Mucosa of stomach (tissue), 1 donor: ENCODE data around the gene THAP5.

Source experiments
- H3K27me3 ChIP-seq: one replicate; pipeline ENCODE4 v1.7.0; 2013; ENCODE audit warnings: mild to moderate bottlenecking, low read length; ENCODE audit not compliant: control insufficient read depth, insufficient read depth
- H3K36me3 ChIP-seq: one replicate; pipeline ENCODE4 v1.7.0; 2013; ENCODE audit warnings: low read length; ENCODE audit not compliant: control insufficient read depth, insufficient read depth
- H3K4me1 ChIP-seq: one replicate; pipeline ENCODE4 v1.7.0; 2013; ENCODE audit warnings: mild to moderate bottlenecking, low read length; ENCODE audit not compliant: control insufficient read depth, insufficient read depth
- H3K4me3 ChIP-seq: one replicate; pipeline ENCODE4 v1.7.0; 2013; ENCODE audit warnings: low read length
- H3K9ac ChIP-seq: one replicate; pipeline ENCODE4 v1.7.0; 2013; ENCODE audit warnings: mild to moderate bottlenecking, low read length, moderate library complexity
- H3K9me3 ChIP-seq: one replicate; pipeline ENCODE4 v1.7.0; 2013; ENCODE audit warnings: mild to moderate bottlenecking, low read length, moderate library complexity; ENCODE audit not compliant: control insufficient read depth
- donor health status: Pancreatic carcinoma.

The THAP5 gene, protein sequence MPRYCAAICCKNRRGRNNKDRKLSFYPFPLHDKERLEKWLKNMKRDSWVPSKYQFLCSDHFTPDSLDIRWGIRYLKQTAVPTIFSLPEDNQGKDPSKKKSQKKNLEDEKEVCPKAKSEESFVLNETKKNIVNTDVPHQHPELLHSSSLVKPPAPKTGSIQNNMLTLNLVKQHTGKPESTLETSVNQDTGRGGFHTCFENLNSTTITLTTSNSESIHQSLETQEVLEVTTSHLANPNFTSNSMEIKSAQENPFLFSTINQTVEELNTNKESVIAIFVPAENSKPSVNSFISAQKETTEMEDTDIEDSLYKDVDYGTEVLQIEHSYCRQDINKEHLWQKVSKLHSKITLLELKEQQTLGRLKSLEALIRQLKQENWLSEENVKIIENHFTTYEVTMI

GRCh38 chr7:108569381-108570145 lies at the start of gene THAP5, which contains the start of gene DNAJB9:
THAP5 (minus strand) TSS chr7:108569706; CDS start chr7:108569569, 137 bp downstream.
DNAJB9 (plus strand) TSS chr7:108569874; CDS start chr7:108571727, 1,853 bp downstream.
- Histone ChIP-seq H3K36me3 (no peaks in the 10 kb centered on the region), H3K4me3 (peak within 1 kb of the TSS; percentile 57), H3K9ac (peak within 1 kb of the TSS; percentile 97), H3K4me1 (peaks cover 7% of the 10 kb centered on the region), H3K27me3 (no peaks in the 10 kb centered on the region), H3K9me3 (no peaks in the 10 kb centered on the region)

GRCh38 chr7:108618056-108618455 lies 48.5 kb upstream of the THAP5 start:
- Histone ChIP-seq H3K27me3 (no peaks in the 10 kb centered on the region), H3K36me3 (no peaks in the 10 kb centered on the region), H3K4me1 (no peaks in the 10 kb centered on the region), H3K9me3 (no peaks in the 10 kb centered on the region), H3K9ac (no peak overlapping the region), H3K4me3 (no peak overlapping the region)

DNA sequence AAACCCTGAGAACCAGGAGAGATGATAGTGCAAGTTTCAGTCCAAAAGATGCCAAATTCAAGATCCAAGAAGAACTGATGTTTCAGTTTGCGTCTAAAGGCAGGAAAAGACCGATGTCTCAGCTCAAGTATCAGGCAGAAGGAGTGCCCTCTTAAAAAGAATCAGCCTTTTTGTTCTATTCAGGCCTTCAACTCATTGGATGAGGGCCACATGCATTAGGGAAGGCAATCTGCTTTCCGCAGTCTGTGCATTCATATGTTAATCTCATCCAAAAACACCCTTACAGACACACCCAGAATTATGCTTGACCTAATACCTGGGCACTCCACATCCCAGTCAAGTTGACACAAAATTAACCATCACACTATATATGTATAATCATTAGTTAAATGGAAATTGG lies 45.4 kb upstream of the THAP5 start:
- no peaks in the 10 kb centered on the region for H3K4me1 ChIP-seq
- no peaks in the 10 kb centered on the region for H3K27me3 ChIP-seq
- H3K36me3 ChIP-seq: no peaks in the 10 kb centered on the region
- no peaks in the 10 kb centered on the region for H3K9me3 ChIP-seq
- H3K4me3 ChIP-seq: no peak overlapping the region
- H3K9ac ChIP-seq: no peak overlapping the region

DNA sequence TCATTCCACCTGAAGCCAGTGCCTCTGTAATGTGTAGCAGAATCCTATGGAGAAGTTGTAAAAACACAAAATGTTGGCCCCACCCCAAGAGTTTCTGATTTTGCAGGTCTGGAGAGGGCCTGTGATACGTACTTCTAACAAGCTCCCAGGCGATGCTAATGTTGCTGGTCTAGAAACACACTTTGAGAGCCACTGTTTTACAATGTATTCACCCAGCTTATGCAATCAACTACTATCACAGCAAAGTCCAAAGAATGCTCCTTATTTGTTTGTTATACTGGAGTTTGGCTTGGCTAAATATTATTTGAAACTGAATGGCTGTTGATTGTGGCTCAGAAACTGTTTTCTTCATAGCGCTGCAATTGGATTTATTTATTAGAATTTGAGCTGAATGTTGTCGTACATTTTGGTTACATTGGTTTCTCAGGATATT lies 44.5 kb upstream of the THAP5 start:
- H3K4me3 ChIP-seq: no peak overlapping the region
- no peaks in the 10 kb centered on the region for H3K36me3 ChIP-seq
- no peaks in the 10 kb centered on the region for H3K4me1 ChIP-seq
- no peaks in the 10 kb centered on the region for H3K27me3 ChIP-seq
- no peaks in the 10 kb centered on the region for H3K9me3 ChIP-seq
- no peak overlapping the region for H3K9ac ChIP-seq

DNA sequence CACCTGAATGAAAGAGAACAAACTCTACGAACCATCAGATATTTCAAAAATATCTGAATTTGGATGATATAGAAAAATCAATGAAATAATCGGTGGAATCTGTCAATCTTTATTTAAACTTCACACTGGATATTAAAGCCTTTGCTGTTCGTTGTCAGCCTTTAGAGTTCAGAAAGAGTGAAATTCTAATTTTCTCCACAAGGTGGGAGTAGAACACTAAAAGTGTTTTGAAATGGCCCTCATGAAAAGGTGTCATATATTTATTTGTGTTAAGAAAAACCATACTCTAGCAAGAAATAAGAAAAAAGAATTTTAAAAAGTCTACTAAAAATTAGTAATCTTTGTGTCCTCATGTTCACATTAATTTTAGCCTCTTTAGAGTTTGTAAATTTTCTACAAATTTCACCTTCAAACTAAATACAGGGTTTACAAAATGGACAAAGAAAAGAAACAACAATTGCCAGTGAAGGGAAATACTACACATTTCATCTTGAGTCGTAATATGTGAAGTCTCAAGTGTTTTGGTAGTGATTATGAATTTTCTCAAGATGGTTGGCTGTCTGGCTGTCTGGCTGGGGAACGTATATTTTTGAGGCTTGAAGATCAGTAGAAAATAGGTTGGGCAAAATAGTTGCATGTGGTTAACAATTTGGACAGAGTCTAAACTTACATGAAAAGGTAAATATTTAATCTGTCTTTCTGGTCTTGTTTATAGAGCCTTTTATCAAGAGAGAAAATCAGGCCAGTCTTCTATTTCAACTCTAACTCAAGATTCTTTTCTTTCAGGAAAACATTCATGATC lies 43.8 kb upstream of the THAP5 start:
- no peaks in the 10 kb centered on the region for H3K9me3 ChIP-seq
- H3K4me1 ChIP-seq: no peaks in the 10 kb centered on the region
- no peak overlapping the region for H3K4me3 ChIP-seq
- no peaks in the 10 kb centered on the region for H3K36me3 ChIP-seq
- no peaks in the 10 kb centered on the region for H3K27me3 ChIP-seq
- H3K9ac ChIP-seq: no peak overlapping the region

GRCh38 chr7:108611268-108611667 lies 41.8 kb upstream of the THAP5 start:
- H3K36me3 ChIP-seq: no peaks in the 10 kb centered on the region
- H3K4me3 ChIP-seq: no peak overlapping the region
- H3K27me3 ChIP-seq: no peaks in the 10 kb centered on the region
- H3K9ac ChIP-seq: no peak overlapping the region
- H3K9me3 ChIP-seq: no peaks in the 10 kb centered on the region
- no peaks in the 10 kb centered on the region for H3K4me1 ChIP-seq

DNA sequence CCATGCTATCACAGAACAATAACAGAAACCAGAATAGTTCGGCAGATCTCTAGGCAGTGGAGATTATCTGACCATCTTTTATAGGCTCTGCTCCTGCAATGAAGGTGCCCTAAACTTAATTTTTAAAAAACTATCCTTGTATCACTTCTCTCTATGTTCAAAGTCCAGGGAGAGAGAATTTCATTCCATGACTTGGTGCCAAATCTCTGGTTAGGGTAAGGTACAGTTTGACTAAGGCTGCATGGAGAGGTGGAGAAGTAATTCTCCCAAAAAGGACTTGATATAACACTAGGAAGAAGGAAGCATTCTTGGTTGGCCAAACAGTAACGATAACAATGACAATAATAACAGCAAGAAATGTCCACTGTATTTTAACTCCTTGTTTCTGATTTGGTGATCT lies 40.1 kb upstream of the THAP5 start:
- no peaks in the 10 kb centered on the region for H3K27me3 ChIP-seq
- no peak overlapping the region for H3K9ac ChIP-seq
- no peaks in the 10 kb centered on the region for H3K4me1 ChIP-seq
- no peak overlapping the region for H3K4me3 ChIP-seq
- no peaks in the 10 kb centered on the region for H3K9me3 ChIP-seq
- H3K36me3 ChIP-seq: no peaks in the 10 kb centered on the region

DNA sequence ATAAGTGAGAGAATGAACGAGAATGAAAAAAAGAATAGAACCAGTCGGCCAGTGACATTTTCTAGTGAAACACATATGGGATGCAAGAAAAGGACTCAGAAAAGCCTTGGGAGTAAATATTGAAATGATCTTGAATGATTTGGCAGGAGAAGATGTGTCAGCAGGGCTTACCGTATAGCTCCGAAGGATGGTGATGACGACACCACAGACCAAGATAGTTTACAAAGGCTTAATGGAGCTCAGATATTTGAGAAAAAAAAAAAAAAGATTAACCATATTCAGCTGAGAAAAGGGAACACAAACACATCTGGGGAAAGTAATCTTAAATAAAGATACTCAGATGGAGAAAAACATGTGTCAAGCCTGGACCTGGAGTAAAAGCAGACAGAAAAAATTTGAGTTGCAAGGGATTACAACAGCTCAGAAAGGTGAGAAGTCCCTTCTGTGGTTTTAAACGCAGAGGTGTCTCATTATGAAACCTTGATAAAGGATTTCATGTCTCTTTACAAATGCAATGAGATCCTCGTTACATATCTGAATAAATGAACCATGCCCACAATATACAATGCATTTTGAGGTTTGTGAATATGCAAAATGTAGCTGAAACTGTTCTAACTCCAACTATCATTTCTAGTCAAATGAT lies 36.2 kb upstream of the THAP5 start:
- H3K9ac ChIP-seq: no peak overlapping the region
- H3K4me3 ChIP-seq: no peak overlapping the region
- H3K9me3 ChIP-seq: no peaks in the 10 kb centered on the region
- no peaks in the 10 kb centered on the region for H3K36me3 ChIP-seq
- H3K27me3 ChIP-seq: no peaks in the 10 kb centered on the region
- H3K4me1 ChIP-seq: no peaks in the 10 kb centered on the region

DNA sequence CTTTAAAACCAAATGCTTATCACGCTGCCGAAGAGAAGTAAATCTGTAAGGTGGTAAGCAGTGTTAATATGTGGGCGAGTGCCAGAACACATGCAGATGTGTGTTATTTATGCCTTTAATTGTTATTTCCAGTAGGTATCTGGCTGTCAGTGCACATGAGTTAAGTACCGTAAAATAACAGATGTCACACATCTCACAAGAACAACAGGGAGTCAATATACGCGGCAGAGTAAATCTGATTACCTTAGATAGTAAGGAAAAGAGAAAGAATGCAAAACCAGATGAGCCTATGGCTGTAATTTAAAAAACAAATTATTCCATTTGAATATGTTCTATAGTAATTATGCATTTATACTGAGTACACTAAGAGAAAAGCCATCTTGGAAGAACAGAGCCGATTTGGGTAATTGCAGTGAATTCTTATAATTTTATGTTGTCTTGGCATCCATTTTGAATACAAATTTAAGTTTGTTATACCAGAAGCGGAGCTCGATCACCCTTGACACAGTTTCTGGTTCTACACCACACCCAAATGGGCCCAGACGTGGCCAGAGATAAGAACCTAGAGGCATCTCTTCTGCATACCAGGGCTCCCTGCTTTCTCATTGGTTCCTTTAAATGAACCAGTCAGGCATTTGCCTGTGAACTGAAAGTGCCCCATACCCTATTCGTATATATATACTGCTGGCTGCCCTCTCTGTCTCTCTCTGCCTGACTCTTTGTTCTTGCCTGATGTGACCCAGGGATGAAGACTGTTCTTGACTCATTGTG lies 35.0 kb upstream of the THAP5 start:
- no peaks in the 10 kb centered on the region for H3K27me3 ChIP-seq
- H3K4me3 ChIP-seq: no peak overlapping the region
- no peaks in the 10 kb centered on the region for H3K4me1 ChIP-seq
- H3K36me3 ChIP-seq: no peaks in the 10 kb centered on the region
- no peak overlapping the region for H3K9ac ChIP-seq
- no peaks in the 10 kb centered on the region for H3K9me3 ChIP-seq

DNA sequence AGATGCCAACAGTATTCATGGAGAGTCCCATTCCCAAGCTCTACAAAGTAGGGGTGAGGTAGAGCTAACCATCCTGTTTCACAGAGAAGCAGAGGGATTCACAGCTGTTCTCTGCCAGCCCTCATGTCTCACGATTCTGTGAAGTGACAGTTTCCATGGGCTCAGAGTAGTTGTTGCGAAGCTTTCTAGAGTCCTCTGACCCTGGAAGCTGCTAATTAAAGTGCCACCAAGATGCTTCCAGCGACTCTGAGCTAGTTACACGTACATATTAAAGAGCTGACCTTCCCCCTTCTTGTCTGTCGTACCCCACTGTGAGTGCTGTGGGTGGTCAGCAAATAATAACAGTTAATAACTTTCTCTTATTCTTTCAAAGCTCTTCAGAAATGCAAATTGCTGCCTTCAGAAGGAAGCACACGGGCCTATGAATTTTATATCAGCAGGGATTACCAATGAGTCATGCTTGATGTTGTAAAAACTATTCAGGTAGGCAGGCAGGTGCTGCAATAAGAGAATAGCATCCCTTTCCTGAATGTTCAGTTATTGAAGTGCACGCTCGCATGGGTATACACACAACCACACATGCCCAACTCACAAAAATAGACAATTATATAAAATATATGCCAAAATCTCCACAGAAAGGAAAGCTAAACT lies 34.3 kb upstream of the THAP5 start:
- no peaks in the 10 kb centered on the region for H3K36me3 ChIP-seq
- no peaks in the 10 kb centered on the region for H3K27me3 ChIP-seq
- H3K4me1 ChIP-seq: no peaks in the 10 kb centered on the region
- no peak overlapping the region for H3K4me3 ChIP-seq
- no peaks in the 10 kb centered on the region for H3K9me3 ChIP-seq
- no peak overlapping the region for H3K9ac ChIP-seq

- H3K9ac ChIP-seq: no peak overlapping the region
- no peaks in the 10 kb centered on the region for H3K4me1 ChIP-seq
- H3K36me3 ChIP-seq: no peaks in the 10 kb centered on the region
- H3K4me3 ChIP-seq: no peak overlapping the region
- no peaks in the 10 kb centered on the region for H3K27me3 ChIP-seq
- no peaks in the 10 kb centered on the region for H3K9me3 ChIP-seq
Measured at GRCh38 chr7:108600399-108600798, 30.9 kb upstream of the THAP5 start.
